Endodermal cell (in vitro differentiated cells): ENCODE data around the gene NFAT5. TPM values are rescaled to one million over a fixed set of nuclear protein-coding genes. Genes with fewer than 3 reads are reported as not detected.

ENCODE experiments used
- DNase-seq: peaks from one replicate; pipeline ENCODE4 v3.0.0-alpha.2; 2017
- H3K27ac ChIP-seq: 2 replicates; pipeline ENCODE4 v1.5.1; 2013; ENCODE audit warnings: mild to moderate bottlenecking, low read depth, low read length, moderate library complexity
- H3K27me3 ChIP-seq: 2 replicates; pipeline ENCODE4 v1.6.1; 2013; ENCODE audit warnings: mild to moderate bottlenecking, low read length, moderate library complexity; ENCODE audit not compliant: insufficient read depth, control insufficient read depth, poor library complexity, severe bottlenecking
- H3K36me3 ChIP-seq: 2 replicates; pipeline ENCODE4 v1.7.0; 2013; ENCODE audit warnings: mild to moderate bottlenecking, low read length, moderate library complexity; ENCODE audit not compliant: control insufficient read depth, insufficient read depth
- H3K4me1 ChIP-seq: one replicate; pipeline ENCODE4 v1.7.0; 2013; ENCODE audit warnings: low read length; ENCODE audit not compliant: control insufficient read depth, insufficient read depth
- H3K4me3 ChIP-seq: 2 replicates; pipeline ENCODE4 v1.5.1; 2013; ENCODE audit warnings: mild to moderate bottlenecking, low read length, moderate library complexity
- H3K9ac ChIP-seq: 2 replicates; pipeline ENCODE4 v1.6.1; 2013; ENCODE audit warnings: mild to moderate bottlenecking, low read length, moderate library complexity; ENCODE audit not compliant: poor library complexity, severe bottlenecking; ENCODE audit errors: extremely low read depth
- H3K9me3 ChIP-seq: 2 replicates; pipeline ENCODE4 v1.6.1; 2013; ENCODE audit warnings: mild to moderate bottlenecking, low read length, moderate library complexity; ENCODE audit not compliant: control insufficient read depth
- H3K27ac Mint-ChIP-seq: 2 replicates; pipeline ENCODE4 v1.8.0; 2020; ENCODE audit warnings: mixed read lengths
- H3K27me3 Mint-ChIP-seq: 2 replicates; pipeline ENCODE4 v1.8.0; 2021; ENCODE audit warnings: mild to moderate bottlenecking, mixed read lengths; ENCODE audit not compliant: insufficient read depth
- H3K36me3 Mint-ChIP-seq: 2 replicates; pipeline ENCODE4 v1.8.0; 2020; ENCODE audit warnings: low read depth, mixed read lengths
- H3K4me1 Mint-ChIP-seq: 2 replicates; pipeline ENCODE4 v1.8.0; 2020; ENCODE audit warnings: mixed read lengths
- H3K4me3 Mint-ChIP-seq: 2 replicates; pipeline ENCODE4 v1.8.0; 2020; ENCODE audit warnings: mild to moderate bottlenecking, moderate library complexity, mixed read lengths
- H3K9me3 Mint-ChIP-seq: 2 replicates; pipeline ENCODE4 v1.8.0; 2020; ENCODE audit warnings: mild to moderate bottlenecking, mixed read lengths
- CTCF ChIP-seq: fragments of 200-600 bp; sonication (generic); conservative IDR thresholded peaks from 2 replicates; pipeline ENCODE4 v1.5.0; 2021; ENCODE audit warnings: antibody characterized with exemption, mild to moderate bottlenecking
- WGBS, 2 experiments: methylation state at CpG; one replicate each; pipeline versions ENCODE4 v1.1.5 to v1.1.7; 2013; ENCODE audit warnings: missing lambda C conversion rate in 2 of 2, mixed read lengths in 1 of 2; ENCODE audit not compliant: insufficient coverage in 1 of 2, insufficient read length in 1 of 2; 5-methylcytosine and 5-hydroxymethylcytosine counted together
- microRNA-seq: library from miRNA; unstranded; fragments of <30 nt; microRNA quantifications from one replicate; pipeline ENCODE4 v1.2.0, GENCODE V29; 2020; ENCODE audit warnings: borderline microRNAs expressed
- total RNA-seq, 2 donors: library from RNA; stranded (reverse); fragmentation: NEBNext Ultra II Directional in 1 of 2; extraction: Animal tissue kit (Norgen Biotek cat#: 25700) in 1 of 2; gene quantifications; 2 replicates in 1 of 2; 3 replicates in 1 of 2; pipeline ENCODE4 v1.2.1, GENCODE V29; 2021

The NFAT5 gene
- total RNA-seq, 2 donors from 2014 or later: 38.8 to 40.3 TPM

GRCh38 chr16:69747115-69747514 is 181.3 kb downstream of the NFAT5 start:
- Histone ChIP-seq H3K36me3 (peaks cover 90% of the 10 kb centered on the region), H3K27me3 (no peaks in the 10 kb centered on the region), H3K9me3 (no peaks in the 10 kb centered on the region), H3K4me3 (peak overlapping the region; percentile 10), H3K4me1 (no peaks in the 10 kb centered on the region), H3K27ac (no peak overlapping the region), H3K9ac (no peak overlapping the region)
- Mint-ChIP-seq H3K4me1 (peaks cover 5% of the 10 kb centered on the region), H3K27me3 (no peaks in the 10 kb centered on the region), H3K27ac (peak overlapping the region; percentile 38), H3K36me3 (peaks cover 86% of the 10 kb centered on the region), H3K9me3 (no peaks in the 10 kb centered on the region), H3K4me3 (no peak overlapping the region)
- TF ChIP-seq CTCF: no peak
- WGBS, 2 experiments: 80 to 83% methylated on average over 3 to 8 of the region's 8 CpGs
- no peak for DNase-seq

- H3K4me3 ChIP-seq: no peak overlapping the region
- no peaks in the 10 kb centered on the region for H3K27me3 ChIP-seq
- no peaks in the 10 kb centered on the region for H3K27me3 Mint-ChIP-seq
- H3K27ac Mint-ChIP-seq: no peak overlapping the region
- H3K36me3 ChIP-seq: peaks cover 79% of the 10 kb centered on the region
- H3K36me3 Mint-ChIP-seq: peaks cover 78% of the 10 kb centered on the region
- H3K4me1 Mint-ChIP-seq: peaks cover 9% of the 10 kb centered on the region
- TF ChIP-seq CTCF: no peak
- WGBS, 2 experiments: 94 to 96% methylated on average over 8 to 19 of the region's 20 CpGs
- no peak for DNase-seq
- H3K9me3 Mint-ChIP-seq: no peaks in the 10 kb centered on the region
- H3K9ac ChIP-seq: no peak overlapping the region
- no peaks in the 10 kb centered on the region for H3K9me3 ChIP-seq
- no peak overlapping the region for H3K27ac ChIP-seq
- no peak overlapping the region for H3K4me3 Mint-ChIP-seq
- H3K4me1 ChIP-seq: no peaks in the 10 kb centered on the region
Observed at GRCh38 chr16:69748694-69749345, 183.1 kb downstream of the NFAT5 start.

GRCh38 chr16:69754143-69754468 is 188.3 kb downstream of the NFAT5 start:
- Histone ChIP-seq H3K36me3 (peaks cover 33% of the 10 kb centered on the region), H3K4me3 (peak overlapping the region; percentile 100), H3K27ac (no peak overlapping the region), H3K4me1 (no peaks in the 10 kb centered on the region), H3K9ac (peak overlapping the region; percentile 91), H3K9me3 (no peaks in the 10 kb centered on the region), H3K27me3 (no peaks in the 10 kb centered on the region)
- no peaks in the 10 kb centered on the region for H3K9me3 Mint-ChIP-seq
- WGBS, 2 experiments: 6 to 8% methylated on average over 3 to 4 of the region's 4 CpGs
- TF ChIP-seq CTCF: no peak
- H3K36me3 Mint-ChIP-seq: peaks cover 29% of the 10 kb centered on the region
- DNase-seq: no peak
- peaks cover 6% of the 10 kb centered on the region for H3K4me1 Mint-ChIP-seq
- H3K4me3 Mint-ChIP-seq: peak overlapping the region; percentile 98
- H3K27ac Mint-ChIP-seq: peak overlapping the region; percentile 99
- peaks cover 8% of the 10 kb centered on the region for H3K27me3 Mint-ChIP-seq

Small RNAs within 50 kb of the gene (microRNA-seq; reads per million reads assigned to microRNA genes)
- gene MIR1538: not detected

Other genes with a start within 250 kb of the NFAT5 start
- gene PDF, start 235.4 kb upstream of the NFAT5 start, total RNA-seq: 10 to 100 TPM; 12.2 to 19.8 TPM
- 10 to 100 TPM; 45.8 to 49.3 TPM for gene COG8, start 226.4 kb upstream of the NFAT5 start, total RNA-seq
- 10 to 100 TPM; 30.5 to 36.3 TPM for gene NIP7, start 226.2 kb upstream of the NFAT5 start, total RNA-seq
- under 1 TPM; 0.53 to 0.66 TPM for gene TMED6, start 214.2 kb upstream of the NFAT5 start, total RNA-seq
- gene TERF2, start 180.0 kb upstream of the NFAT5 start, total RNA-seq: 10 to 100 TPM; 33.6 to 38.2 TPM
- 100 to 1,000 TPM; 123 to 131 TPM for gene CYB5B, start 141.3 kb upstream of the NFAT5 start, total RNA-seq
- gene NQO1, start 160.6 kb downstream of the NFAT5 start, total RNA-seq: 100 to 1,000 TPM; 126 to 141 TPM
- 10 to 100 TPM; 53.1 to 53.4 TPM for gene NOB1, start 189.0 kb downstream of the NFAT5 start, total RNA-seq
- 10 to 100 TPM; 42.3 to 50.0 TPM for gene WWP2, start 196.4 kb downstream of the NFAT5 start, total RNA-seq